Fibroblast of lung (primary cell): ENCODE measurements around the gene IL20RA.

Experiments
- EZH2 ChIP-seq: IDR thresholded peaks from 2 replicates; pipeline ENCODE4 v1.5.1; 2012; ENCODE audit warnings: low read length, control low read depth, mild to moderate bottlenecking; ENCODE audit errors: missing control alignments
- TF ChIP-seq, protein P1 (sequence below), 2 donors: IDR thresholded peaks in 1 of 2; conservative IDR thresholded peaks in 1 of 2; 1 replicate in 1 of 2; 2 replicates in 1 of 2; pipeline ENCODE4 v1.5.1; 2011 to 2012; ENCODE audit warnings: low read length in 2 of 2, control low read depth in 1 of 2, inconsistent platforms in 1 of 2, low read depth in 1 of 2, mild to moderate bottlenecking in 1 of 2

- TF ChIP-seq, protein P1, sequence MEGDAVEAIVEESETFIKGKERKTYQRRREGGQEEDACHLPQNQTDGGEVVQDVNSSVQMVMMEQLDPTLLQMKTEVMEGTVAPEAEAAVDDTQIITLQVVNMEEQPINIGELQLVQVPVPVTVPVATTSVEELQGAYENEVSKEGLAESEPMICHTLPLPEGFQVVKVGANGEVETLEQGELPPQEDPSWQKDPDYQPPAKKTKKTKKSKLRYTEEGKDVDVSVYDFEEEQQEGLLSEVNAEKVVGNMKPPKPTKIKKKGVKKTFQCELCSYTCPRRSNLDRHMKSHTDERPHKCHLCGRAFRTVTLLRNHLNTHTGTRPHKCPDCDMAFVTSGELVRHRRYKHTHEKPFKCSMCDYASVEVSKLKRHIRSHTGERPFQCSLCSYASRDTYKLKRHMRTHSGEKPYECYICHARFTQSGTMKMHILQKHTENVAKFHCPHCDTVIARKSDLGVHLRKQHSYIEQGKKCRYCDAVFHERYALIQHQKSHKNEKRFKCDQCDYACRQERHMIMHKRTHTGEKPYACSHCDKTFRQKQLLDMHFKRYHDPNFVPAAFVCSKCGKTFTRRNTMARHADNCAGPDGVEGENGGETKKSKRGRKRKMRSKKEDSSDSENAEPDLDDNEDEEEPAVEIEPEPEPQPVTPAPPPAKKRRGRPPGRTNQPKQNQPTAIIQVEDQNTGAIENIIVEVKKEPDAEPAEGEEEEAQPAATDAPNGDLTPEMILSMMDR (conservative IDR thresholded peaks at IDR 0.05 in 1 of 2, IDR thresholded peaks at IDR 0.05 in 1 of 2; ENCODE audit: low read depth in 1 of 2, low read length in 2 of 2): no peak
- no peak for TF ChIP-seq EZH2
These were observed 92.0 kb downstream of the IL20RA start for GRCh38 chr6:136952714-136953260.
